GM04504 (cell line): ENCODE data around the gene PTPRU.
"Not testable (repeated sequence)": the region's sequence is repeated elsewhere in the genome, so short reads cannot be mapped to it uniquely, and the experiment has no call there.

Experiments used
- DNase-seq: peaks from one replicate; pipeline ENCODE4 v3.0.0-alpha.2; 2012; ENCODE audit warnings: low read depth

Gene PTPRU

DNA sequence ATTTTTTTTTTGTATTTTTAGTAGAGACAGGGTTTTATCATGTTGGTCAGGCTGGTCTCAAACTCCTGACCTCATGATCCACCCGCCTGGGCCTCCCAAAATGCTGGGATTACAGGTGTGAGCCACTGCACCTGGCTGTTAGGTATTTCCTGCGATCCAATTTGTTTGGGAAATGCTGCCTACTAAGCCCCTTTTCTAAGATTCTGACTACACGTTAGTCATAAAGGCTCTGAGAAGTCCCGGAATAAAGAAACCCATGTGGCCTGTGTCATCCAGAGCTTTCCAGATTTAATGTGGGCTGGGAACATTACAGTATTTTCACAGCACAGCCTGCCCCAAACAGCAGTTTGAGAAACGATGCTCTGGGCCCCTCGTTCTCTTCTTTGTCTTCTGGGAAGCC lies 14.1 kb upstream of the PTPRU start:
- not testable (repeated sequence) for DNase-seq

- no peak for DNase-seq
Measured at GRCh38 chr1:29222686-29223085, 13.6 kb upstream of the PTPRU start.

DNA sequence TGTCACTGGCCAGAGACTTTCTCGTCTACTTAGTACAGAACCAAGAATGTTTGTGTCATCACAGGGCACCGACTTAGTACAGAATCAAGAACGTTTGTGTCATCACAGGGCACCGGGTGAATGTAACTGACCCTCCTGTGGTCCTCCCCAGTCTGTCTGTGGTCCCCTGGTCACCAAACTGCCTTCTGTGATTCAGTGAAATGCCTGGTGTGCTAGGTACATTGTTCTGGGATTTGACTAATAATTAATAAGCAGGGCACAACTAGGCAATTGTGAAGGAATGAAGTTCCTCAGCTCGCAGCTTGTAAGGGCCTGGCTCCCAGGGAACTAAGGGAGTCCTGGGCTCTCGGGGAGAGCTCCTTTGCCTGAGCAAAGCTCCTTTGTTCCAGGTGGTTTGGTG lies 12.8 kb upstream of the PTPRU start:
- no peak for DNase-seq

DNA sequence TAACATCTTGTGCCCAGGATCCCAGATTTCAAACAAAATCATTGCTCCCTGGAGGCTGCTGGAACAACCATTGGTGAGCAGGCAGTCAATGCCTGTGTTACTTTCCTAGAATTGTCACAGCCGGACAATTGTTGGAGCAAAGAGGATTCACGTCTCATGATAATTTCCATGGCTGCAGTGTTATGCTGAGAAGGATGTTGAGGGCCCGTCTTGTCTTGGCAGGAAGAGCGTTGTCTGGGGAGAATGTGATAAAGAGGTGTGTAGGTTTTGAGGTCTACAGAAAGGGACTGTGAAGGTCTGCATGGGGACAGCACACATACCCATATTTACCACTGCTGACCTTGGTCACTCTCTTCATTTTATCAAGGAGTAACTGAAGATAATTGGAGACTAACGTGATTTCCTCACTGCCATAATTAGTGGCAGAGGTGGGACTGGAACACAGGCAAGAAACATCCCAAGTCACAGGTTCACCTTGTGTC lies 11.9 kb upstream of the PTPRU start:
- no peak for DNase-seq

- DNase-seq = no peak
Measured at GRCh38 chr1:29225361-29225760, 11.0 kb upstream of the PTPRU start.

GRCh38 chr1:29227511-29227910 lies 8.8 kb upstream of the PTPRU start:
- DNase-seq = no peak

- no peak for DNase-seq
Measured at GRCh38 chr1:29230204-29230552, 6.1 kb upstream of the PTPRU start.

DNA sequence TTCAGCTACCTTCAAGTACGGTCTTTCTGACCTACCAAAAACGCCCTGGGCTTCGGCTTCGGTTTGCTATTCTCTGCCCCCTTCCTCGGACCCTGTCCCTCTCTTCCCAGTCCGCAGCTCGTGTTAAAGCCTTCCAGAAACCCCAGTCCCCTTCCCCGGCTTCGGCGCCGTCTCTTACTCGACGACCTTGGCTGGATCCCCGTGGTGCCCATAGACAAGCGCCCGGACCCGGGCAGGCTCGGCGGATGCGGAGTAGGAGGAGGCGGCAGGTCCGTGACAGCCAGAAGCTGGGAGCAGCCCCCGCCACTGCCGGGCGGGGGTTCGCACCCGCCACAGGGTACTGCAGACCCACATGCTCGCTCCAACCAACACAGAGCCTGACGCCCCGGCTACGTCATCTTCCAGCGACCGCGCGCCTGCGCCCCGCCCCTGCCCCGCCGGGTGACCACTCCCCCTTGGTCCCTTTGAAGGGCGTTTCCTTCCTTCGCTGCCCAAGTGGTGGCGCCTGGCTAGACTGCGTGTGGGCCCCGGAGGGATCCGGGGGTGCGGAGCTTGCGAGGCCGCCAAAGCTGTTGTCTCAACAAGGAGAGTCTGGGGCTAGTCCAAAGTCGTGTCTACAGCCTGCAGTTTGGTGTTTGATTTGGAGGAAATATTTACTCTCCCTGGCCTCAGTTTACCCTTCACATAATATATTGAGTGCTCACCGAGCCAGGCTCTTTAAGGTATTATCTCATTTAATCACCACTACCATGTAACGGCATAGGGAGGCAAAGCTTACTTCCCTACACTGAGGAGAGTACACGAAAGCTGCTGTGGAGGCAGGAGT lies 5.6 kb upstream of the PTPRU start, which contains the start of gene MECR:
MECR (minus strand) TSS at position 382 of the 826 bp plus-strand sequence; CDS start at position 354, 28 bp downstream.
- peak; percentile 78 for DNase-seq

GRCh38 chr1:29232387-29232786 lies 3.9 kb upstream of the PTPRU start:
- DNase-seq = no peak

DNA sequence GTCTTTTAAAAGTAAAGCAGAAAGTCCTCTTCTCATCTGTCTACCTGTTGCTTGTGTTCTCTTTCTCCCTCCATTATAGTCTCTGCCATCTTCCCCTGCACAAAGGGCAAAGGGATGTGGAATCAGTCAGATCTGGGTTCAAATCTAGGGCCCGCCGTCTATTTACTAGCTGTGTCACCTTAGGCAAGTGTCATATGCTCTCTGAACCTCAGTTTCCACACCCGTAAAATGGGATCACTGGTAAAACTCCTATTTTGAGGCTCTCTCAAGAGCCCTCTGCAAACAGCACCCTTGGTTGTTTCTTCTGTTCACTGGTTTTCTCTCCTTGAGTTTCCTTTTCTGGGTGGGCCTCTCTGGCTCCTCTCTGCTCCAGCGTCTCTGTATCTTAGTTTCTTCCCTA lies 2.6 kb upstream of the PTPRU start:
- no peak for DNase-seq

DNA sequence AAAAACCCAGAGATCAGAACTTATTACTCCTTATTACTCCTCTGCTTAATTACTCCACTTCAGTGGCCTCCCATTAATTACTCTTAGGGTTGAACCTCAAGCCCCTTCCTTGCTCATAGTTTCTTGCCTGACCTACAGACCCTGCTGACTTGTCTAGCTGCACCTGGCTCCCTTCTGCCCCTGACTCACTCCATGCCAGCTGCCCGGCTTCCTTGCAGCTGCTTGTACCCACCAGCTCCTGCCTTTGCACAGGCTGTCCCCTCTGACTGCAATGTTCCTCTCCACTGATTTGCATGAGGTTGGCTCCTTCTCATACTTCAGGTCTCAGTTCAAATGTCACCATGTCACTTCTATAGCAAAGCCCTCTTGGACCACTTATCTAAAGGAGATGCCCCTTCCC lies 1.9 kb upstream of the PTPRU start:
- DNase-seq = no peak

- not testable (repeated sequence) for DNase-seq
Measured at GRCh38 chr1:29234881-29235280, 1.4 kb upstream of the PTPRU start.

DNA sequence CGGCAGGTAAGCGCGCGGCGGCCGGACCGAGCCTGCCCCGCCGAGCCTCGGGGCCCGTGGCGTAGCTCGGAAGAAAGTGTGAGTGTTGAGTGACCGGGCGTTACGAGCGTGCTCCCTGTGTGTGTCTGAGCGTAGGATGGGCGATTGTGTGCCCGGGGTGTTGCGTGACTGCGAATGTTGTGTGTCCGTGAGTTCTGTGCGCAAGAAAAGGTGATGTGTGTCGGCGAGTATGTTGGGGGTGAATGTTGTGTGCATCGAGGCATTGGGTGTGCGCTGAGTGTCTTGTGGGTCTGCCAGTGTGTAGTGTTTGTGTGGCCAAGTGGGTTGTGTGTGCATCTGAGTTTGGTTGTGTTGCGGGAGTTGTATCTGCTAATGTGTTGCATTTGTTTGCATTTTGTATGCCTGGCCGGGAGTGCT lies 398 bp downstream of the PTPRU start:
- DNase-seq = no peak

GRCh38 chr1:29237129-29237821 lies 953 bp downstream of the PTPRU start:
- DNase-seq = no peak

- no peak for DNase-seq
Measured at GRCh38 chr1:29237852-29238619, 1.7 kb downstream of the PTPRU start.

- DNase-seq = no peak
Measured at GRCh38 chr1:29238620-29239002, 2.3 kb downstream of the PTPRU start.

DNA sequence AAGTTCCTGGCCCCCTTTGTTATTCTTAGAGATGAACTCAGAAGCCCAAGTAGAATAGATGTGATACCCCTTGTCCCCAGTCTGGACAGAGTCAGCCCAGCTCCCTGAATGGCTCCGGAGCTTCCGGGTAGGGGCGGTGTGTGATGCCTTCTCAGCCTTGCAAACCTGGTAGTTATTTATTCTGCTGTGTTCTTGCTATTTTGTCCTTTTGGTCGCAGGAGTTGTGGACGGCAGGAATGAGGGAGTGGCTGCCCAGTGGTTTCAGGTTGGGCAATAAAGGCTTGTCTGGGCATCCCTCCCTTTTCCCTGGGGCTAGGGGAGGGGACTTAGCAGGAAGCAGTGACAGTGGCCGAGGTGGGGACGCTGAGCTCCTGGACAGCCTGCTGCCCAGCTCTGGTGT lies 2.8 kb downstream of the PTPRU start:
- DNase-seq = no peak

GRCh38 chr1:29240400-29240837 lies 4.1 kb downstream of the PTPRU start:
- no peak for DNase-seq

DNA sequence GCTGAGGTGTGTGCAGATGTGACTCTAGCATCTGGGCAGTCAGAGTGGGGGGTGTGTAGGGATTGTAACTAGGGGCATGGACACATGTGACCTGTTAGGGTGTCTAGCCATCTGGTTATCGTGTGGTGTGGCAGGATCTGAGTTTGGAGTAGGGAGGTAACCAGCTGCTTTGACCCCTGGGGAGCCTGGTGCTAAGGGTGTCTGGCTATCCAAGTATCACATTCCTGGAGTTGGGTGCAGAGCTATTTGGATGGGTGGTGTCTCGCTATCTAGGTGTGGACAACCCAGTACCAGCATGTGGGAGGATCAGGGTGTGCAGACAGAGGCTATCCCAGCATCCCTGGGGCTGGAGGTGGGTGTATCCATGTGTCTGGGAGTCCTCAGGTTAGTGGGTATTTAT lies 4.7 kb downstream of the PTPRU start:
- DNase-seq = no peak

DNA sequence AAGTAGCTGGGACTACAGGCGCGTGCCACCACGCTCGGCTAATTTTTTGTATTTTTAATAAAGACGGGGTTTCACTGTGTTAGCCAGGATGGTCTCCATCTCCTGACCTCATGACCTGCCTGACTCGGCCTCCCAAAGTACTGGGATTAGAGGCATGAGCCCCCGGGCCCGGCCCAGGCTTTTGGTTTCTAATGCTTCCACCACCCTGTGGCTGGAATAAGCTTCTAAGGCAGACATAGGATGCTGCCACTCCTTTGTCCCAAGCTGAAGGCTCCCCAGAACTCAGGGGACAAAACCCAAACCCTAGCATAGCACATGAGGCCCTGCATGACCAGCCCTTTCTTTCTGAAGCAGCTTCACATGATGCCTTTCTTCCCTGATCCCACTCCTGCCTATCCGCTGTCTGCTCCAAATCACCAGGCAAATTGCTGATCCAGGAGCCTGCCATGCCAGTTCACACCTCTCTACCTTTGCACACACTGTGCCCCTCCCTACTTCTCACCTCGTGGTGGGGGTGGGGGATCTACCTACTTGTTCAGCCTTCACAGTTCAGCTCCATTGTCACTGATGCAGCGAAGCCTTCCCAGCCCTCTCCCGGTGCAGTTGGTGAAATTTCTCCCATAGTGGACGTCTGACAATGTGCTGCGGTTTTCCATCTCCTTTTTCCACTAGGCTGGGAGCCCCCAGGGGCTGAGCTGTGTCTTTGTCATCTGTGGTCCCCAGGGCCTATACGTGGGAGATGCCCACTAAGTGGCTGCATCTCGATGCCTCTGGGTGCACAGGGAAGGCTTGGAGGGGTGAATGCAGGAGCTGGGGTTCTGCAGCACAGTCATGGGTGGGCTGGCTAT lies 6.9 kb downstream of the PTPRU start:
- no peak for DNase-seq

- DNase-seq = no peak
Measured at GRCh38 chr1:29243871-29244200, 7.5 kb downstream of the PTPRU start.

DNA sequence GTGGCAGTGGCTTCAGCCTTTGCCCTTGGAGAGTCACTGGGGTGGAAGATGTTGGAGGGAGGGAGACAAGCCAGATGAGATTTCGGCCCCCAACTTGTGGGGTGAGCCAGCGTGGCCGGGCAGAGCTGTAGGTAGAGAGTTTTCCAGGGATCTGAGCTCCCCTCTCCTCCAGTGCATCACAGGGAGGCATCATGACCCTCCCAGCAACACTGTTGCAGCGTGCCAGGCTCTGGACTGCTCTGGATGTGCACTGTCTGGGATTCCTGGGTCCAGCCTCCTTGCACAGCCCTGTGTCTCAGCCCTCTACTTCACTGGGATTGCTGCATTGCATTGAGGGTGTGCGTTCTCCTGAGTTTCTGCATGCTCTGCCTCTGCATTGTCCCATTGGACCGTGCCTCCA lies 8.9 kb downstream of the PTPRU start:
- no peak for DNase-seq
